GM19463 (cell line): ENCODE data around the gene SGSM2.

Experiments
- ATAC-seq: cut with Tn5 transposase; IDR thresholded peaks from one replicate; pipeline ENCODE4 v1.9.1; 2021; ENCODE audit warnings: mild to moderate bottlenecking, moderate library complexity; ENCODE audit not compliant: unreplicated experiment

SGSM2 gene

DNA sequence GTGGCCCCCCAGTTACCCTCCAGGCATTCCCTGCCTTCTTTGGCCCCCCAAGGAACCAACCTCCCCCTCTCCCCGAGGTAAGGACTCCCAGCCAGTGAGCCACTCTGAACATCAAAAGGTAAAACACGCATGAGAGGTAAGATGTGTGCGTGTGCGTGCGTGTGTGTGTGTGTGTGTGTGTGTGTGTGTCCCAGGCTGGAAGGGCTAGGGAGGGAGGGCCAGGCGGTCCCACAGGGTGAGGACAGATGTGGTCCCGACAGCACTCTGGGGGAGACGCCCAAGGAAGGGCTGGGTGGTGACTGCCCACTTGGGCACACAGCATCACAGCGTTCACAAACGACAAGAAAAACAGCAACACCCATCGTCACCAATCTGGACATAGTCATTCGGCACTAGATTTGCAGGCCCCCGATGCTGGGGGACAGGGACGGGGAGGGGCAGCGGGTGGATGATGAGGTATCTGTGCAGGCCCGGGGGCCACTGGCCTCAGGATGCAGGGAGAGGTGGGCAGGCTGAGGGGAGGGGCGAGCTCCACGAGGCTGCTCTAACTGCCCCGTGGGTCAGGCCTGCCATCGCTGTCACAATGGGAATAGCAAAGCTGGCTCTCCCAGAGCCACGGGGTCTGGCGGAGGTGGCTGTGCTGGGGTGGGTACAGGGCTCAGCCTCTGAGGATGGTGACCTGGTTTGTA lies 47.3 kb downstream of the SGSM2 start:
- no peak for ATAC-seq

- ATAC-seq: no peak
These were observed 48.2 kb downstream of the SGSM2 start for GRCh38 chr17:2385240-2386210.

GRCh38 chr17:2386400-2387085 lies 49.2 kb downstream of the SGSM2 start:
- no peak for ATAC-seq

DNA sequence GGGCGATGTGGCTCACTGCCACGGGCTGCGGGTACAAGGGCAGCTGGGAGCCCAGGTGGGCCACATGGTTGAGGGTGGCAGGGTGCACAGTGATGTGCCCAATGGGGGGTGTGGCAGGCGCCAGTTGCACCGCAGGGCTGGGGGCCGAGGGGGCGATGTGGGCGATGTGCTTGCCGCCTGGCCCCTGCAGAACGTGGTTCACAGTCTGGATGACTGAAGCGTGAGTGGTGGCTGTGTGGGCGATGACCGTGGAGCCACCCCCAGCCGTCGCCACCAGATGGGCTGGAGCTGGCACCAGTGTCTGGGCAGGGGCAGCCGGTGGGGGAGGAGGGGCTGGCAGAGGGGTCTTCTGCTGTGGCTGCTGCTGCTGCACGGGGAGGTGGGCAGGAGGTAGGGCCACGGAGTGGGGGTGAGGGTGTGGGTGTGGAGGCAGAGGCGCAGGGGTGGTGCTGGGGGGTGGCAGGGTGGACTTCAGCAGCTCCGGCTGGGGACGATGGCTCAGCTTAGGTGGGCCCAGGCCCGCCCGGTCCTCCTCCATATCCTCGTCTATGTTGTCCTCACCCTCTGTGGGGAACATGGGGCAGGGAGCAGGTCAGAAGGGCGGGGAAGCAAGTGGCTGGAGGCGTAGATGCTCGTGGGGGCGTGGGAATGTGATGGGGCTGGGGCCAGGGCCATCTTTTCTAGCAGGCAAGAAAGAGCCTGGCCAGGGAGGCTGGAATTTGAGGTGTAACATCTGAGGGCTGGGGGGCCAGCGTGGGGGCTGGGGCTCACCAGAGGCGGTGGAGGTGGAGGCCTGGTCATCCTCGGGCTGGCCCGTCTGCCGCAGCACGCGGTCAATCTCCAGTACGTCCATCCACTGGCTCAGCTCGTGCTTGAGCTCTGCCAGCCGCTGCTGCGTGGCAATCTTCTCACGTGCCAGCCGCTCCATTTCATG lies 50.1 kb downstream of the SGSM2 start:
- ATAC-seq: no peak

GRCh38 chr17:2388020-2388682 lies 50.9 kb downstream of the SGSM2 start:
- ATAC-seq: no peak

DNA sequence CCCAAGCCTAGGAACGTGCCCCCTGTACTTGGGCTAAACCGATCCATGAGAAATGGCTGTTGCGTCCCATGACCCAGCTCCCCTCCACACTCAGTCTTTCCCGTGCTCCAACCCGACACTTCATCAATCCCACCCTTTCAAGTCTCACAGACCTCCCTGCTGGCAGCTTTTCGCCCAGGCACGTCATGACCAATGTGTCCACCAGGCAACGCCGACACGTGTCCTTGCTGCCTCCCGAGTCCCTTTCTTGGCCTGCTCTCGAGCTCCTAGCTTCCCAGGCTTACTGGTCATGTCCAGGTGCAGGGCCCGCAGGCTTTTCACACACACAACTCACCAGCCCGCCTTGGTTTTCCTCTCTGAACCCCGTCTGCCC lies 51.4 kb downstream of the SGSM2 start:
- ATAC-seq: no peak

DNA sequence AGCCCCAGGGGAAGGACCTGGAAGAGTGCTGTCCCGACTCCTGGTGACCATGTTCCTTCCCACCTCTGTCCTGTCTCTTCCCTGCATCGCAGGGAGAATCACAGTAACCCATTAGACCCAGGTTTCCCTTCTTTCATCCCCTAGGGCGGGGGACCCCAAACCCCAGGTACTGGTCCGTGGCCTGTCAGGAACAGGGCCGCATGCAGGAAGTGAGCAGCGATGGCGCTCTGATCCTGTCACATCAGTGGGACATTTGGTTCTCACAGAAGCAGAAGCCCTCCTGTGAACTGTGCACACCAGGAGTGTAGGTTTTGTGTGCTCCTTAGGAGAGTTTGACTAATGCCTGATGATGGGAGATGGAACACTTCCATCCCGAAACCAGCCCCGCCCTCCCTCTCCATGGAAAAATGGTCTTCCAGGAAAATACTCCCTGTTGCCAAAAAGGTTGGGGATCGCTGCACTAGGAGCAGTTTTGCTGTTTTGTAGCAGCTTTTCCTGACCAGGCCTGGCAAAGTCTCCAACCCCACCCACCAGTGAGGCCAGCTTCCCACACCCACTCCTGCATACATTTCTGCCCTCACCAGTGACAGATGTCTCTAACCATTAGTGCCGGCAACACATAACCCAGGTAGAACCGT lies 53.0 kb downstream of the SGSM2 start:
- no peak for ATAC-seq

GRCh38 chr17:2391597-2392251 lies 54.4 kb downstream of the SGSM2 start:
- ATAC-seq: no peak

DNA sequence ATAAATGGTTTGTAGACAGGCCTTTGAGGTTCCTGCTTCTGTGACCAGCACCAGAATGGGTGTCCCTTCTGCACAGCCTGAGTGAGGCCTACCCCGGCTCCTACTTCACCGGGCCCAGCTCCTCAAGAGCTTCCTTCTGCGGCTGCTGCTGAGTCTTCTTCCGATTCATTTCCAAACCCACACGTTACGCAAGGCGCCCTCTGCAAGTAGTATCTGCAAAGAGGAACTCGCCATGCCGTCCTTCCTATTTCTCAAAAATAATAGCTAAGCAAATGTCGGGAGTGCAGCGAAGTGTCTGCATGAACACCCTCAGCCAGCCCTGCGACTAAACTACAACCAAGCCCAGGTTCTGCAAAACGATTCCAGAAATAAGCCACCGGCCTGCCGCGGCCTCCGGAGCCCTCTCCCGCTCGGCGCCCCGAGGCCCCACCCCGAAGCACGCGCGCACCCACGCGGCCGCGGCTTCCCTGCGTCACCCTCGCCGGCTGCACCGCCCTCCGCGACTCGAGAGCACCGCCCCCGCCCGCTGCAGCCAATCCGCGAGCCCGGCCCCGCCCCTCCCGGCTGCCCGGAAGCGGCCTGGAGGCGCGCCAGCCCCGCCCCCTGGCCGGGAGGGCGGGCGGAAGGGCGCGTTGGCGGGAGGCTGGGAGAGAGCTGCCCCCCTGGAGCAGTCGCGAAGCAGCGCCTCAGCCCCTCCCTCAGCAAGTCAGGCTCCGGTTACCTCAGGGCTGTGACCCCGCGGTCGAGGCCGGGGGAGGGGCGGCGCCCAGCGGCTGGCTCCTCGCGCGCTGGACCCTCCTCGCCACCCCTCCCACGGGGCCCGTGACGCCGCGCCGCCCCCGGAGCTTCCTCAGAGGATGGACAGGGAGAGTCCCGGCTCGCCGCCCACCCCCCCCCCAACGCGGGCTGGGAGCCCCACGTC lies 55.2 kb downstream of the SGSM2 start:
- peak; percentile 38 for ATAC-seq

- peak; percentile 40 for ATAC-seq
These were observed 56.1 kb downstream of the SGSM2 start for GRCh38 chr17:2393174-2393953.

- ATAC-seq: no peak
These were observed 56.9 kb downstream of the SGSM2 start for GRCh38 chr17:2393954-2394749.

- no peak for ATAC-seq
These were observed 57.5 kb downstream of the SGSM2 start for GRCh38 chr17:2394775-2395201.

DNA sequence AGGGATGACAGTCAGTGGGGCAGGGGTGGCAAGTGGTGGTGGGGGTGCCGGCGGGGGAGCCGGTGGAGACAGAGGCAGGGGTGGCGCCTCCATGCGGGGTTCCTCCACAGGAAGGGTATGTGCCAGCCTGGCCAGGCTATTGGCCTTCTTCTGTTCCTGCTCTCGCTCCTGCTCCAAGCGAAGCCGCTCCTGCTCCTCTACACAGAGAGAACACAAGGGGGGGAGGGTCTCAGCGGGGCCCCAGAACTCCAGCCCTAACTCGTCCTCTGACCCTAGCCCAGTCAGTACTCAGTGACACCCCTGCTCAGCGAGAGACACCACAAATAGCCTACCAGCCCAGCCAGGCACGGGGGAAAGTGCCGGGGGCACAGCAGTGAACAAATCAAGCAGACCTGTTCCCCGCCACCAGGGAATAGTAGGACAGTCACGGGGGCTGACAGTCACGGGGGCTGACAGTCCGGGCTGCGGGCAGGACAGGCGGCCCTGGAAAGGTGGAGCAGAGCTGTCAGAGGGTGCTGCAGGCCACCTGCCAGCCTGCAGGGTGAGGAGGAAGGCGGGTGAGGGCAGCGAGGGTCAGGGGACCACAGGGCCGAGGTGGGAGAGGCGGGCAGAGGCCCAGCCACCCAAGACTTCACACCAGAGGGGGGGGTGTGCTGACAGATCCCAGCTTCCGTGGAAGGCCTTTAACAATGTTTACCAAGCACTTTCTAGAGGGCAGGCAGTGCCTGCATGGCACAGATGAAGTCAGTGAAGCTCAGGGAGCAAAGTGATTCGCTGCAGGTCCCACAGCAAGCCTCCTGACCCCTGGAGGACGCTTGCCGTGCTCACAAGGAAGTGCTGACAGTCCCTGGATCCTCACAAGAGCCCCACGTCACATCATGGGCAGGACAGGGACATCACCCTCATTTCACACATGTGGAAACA lies 58.2 kb downstream of the SGSM2 start:
- ATAC-seq: no peak

DNA sequence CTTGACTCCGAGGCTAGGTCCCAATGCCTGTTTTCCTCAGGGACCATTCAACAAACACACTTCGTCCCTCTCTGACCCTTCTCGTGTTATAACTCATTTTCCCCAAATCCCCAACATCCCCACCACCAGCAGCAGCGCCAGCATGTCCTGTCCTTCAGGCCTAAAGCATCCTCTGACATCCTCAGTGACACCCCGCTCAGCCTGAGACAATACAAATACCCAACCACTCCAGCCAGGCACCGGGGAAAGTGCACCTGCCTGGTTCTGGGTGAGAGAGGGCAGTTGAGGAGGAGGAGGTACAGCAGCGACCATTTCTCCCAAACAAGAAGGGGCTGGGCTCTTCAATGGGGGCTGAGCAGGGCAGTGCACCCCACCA lies 58.9 kb downstream of the SGSM2 start:
- ATAC-seq: no peak

- peak; percentile 16 for ATAC-seq
These were observed 59.4 kb downstream of the SGSM2 start for GRCh38 chr17:2396568-2397246.
